HG03469 (cell line): ENCODE data around the gene PCP4L1.

Experiments
- ATAC-seq: cut with Tn5 transposase; IDR thresholded peaks from one replicate; pipeline ENCODE4 v1.9.1; 2021; ENCODE audit warnings: mild to moderate bottlenecking, moderate library complexity, moderate number of reproducible peaks; ENCODE audit not compliant: unreplicated experiment

The PCP4L1 gene

GRCh38 chr1:161265305-161265704 lies 6.8 kb downstream of the PCP4L1 start:
- ATAC-seq, result no peak

- ATAC-seq, result no peak
Observed at GRCh38 chr1:161266202-161266601, 7.7 kb downstream of the PCP4L1 start.

- no peak for ATAC-seq
Observed at GRCh38 chr1:161266836-161267235, 8.3 kb downstream of the PCP4L1 start.

- no peak for ATAC-seq
Observed at GRCh38 chr1:161267321-161267720, 8.8 kb downstream of the PCP4L1 start.

DNA sequence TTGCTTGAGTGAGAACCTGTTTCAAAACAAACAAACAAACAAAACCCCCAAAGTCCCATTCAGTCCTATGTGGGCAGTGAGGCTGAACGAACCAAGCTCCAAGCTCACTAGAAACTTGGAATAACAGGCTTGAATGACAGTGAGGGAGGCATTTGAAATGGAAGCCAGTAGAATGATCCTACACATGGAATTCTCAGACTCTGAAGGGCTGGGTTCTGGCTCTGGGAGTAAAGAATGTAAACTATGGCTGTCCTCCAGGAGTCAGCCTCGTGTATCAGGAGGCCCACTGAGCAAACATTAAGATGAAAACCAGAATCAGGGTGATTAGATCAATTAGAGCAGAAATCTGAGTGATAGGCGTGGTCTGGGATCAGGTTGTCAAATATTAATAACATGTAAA lies 14.9 kb downstream of the PCP4L1 start:
- no peak for ATAC-seq

- ATAC-seq, result no peak
Observed at GRCh38 chr1:161274874-161275273, 16.3 kb downstream of the PCP4L1 start.

DNA sequence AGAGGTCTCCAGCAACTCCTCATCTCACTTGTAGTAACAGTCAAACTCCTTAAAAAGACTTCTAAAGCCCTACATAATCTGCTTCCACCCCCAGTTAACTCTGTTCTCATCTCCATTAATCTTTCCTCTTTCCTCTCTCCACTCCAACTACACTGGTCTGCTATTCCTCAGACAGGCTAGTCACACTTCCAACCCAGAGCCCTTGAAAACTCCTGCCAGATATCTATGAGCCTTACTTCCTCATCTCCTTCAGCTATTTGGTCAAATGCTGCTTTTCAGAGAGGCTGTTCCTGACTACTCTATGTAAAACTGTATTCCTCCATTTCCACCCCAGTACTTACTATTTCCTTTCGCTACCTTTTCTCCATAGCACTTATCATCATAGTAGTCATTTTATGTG lies 24.4 kb downstream of the PCP4L1 start:
- no peak for ATAC-seq

DNA sequence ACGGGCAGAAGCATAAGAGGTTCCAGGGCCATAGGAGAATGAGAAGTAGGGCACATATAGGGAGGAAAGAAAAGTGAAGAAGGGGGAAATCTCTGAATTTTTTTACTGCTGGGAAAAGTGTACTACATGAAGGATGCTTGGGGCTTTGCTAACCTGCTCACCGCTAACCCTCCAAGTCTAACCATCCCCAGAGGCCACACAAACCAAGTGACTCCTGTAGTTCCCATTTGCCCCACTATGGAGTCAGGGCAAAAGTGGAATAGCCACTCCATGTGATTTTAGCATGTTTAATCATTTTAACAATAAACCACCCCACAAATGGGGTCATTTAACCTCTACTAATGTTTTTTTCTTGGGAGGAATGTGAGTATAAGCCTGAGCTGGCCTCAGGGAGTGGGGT lies 26.6 kb downstream of the PCP4L1 start:
- no peak for ATAC-seq

- ATAC-seq, result no peak
Observed at GRCh38 chr1:161285521-161285920, 27.0 kb downstream of the PCP4L1 start.

DNA sequence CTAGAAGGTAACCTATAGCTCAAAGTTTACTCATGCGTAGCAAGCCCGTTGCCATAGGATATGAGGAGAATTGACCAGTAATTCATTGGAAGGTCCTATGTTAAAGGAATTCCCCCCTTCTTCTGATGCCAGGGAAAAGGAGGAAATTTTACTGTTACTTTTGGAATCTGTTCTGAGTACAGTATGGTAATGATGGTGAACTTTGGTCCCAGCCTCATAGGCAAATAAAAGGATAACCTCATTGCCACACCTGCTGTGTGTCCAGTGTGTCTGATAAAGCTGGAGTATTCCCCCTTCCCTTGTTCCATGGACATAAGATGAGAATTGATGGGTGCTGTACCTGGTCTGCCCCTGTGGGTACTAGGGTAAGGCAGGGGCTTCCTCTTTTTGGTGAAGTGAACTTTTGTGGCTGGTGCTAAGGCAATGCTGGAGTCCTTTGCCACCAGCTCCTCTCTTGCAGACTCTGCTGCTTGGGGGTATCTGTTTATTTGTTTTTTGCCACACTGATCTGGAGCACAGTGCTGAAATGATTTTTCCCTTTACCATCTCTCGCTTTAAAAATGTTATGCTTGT lies 29.0 kb downstream of the PCP4L1 start:
- no peak for ATAC-seq

DNA sequence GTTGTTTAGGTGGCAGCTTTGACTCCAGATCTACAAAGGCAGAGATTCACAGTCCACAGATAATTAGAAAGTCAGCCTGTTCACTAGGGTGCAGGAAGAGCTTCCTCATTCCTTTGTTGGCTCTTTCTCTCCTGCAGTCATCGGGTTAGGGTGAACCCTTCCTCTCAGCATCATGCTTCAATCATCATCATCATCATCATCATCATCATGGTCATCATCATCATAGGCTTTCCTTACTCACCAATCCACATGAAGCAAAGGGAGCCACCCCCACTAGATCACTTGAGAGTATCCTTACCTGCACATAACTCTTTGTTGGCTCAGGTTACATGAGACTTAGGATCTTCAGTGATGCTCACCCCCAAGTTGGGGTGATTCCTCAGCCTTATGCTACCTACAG lies 32.2 kb downstream of the PCP4L1 start:
- ATAC-seq, result no peak

DNA sequence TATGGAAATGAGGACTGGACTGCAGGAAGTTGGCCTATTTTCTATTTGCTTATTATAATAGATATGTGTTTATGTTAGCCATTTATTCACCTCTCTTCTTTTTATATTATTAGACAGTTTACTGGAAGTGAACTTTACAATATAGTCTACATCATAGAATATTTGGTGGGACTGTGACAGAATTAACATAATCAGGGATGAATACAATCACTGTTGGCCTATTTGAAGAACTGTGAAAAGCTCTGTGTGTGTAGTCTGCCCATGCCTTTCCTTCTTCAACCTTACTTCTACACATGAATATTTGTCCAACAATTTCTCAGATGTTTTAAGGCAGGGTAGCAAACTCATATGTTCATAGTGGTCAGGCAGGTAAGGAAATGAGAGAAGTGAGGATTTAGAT lies 38.9 kb downstream of the PCP4L1 start:
- ATAC-seq, result no peak

DNA sequence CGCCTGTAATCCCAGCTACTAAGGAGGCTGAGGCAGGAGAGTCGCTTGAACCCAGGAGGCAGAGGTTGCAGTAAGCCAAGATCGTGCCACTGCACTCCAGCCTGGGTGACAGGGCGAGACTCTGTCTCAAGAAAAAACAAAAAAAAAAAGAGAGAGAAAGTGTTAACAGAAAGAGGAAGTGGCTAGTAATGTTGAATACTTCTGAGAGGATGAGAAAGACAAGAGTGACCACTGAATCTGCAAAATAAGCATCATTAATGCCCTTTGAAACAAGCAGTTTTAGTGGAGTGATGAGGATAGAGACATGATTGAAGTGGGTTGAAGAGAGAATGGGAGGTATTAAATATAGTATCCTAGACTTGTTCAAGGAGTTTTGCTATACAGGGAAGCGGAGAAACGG lies 39.6 kb downstream of the PCP4L1 start:
- no peak for ATAC-seq

GRCh38 chr1:161299347-161299746 lies 40.8 kb downstream of the PCP4L1 start:
- no peak for ATAC-seq

GRCh38 chr1:161300478-161300877 lies 41.9 kb downstream of the PCP4L1 start:
- ATAC-seq, result no peak

DNA sequence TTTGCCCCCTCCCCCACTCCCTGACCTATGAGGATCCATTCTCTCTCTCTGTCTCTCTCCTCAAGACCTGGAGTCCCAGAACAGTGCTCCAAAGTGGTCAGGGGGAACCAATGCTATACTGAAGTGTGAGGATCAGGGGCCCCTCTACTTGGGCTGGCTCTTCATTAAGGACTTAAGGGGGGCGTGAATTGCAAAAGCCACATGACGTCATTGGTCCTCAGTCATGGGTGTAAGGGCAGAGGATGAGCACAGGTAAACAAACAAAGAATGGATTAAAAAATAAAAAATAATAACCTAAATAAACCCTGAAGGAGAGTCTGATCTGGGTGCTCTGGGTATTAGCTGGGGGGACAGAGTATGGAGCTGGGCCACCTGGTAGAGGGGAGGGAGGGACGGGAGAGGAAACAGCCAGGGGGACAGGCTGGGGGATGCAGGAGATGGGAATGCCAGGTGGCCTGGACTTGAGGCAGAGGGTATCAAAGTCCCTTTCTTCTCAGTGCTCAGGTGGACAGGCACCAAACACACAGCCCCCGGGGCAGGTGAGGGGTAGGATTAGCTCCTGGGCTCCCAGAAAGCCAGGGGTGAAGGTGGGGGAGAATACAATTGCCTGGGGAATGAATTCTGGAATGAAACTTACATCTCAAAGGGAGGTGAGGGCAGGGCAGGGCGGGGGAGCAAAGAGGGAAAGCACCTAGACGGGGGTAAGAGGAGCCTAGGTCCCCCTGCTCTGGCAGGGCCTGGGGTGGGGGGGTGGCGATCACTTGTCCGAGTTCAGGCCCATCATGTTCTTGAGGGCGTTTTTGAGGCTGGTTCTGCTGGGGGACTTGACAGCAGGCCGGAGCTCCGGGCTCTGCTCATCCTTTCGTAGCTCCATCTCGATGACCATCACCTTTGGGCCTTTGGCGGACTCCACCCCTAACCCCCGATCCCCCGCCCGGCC lies 46.7 kb downstream of the PCP4L1 start:
- ATAC-seq, result no peak

GRCh38 chr1:161305867-161306519 lies 47.4 kb downstream of the PCP4L1 start:
- peak; percentile 39 for ATAC-seq

GRCh38 chr1:161307230-161307768 lies 48.8 kb downstream of the PCP4L1 start:
- ATAC-seq, result no peak

DNA sequence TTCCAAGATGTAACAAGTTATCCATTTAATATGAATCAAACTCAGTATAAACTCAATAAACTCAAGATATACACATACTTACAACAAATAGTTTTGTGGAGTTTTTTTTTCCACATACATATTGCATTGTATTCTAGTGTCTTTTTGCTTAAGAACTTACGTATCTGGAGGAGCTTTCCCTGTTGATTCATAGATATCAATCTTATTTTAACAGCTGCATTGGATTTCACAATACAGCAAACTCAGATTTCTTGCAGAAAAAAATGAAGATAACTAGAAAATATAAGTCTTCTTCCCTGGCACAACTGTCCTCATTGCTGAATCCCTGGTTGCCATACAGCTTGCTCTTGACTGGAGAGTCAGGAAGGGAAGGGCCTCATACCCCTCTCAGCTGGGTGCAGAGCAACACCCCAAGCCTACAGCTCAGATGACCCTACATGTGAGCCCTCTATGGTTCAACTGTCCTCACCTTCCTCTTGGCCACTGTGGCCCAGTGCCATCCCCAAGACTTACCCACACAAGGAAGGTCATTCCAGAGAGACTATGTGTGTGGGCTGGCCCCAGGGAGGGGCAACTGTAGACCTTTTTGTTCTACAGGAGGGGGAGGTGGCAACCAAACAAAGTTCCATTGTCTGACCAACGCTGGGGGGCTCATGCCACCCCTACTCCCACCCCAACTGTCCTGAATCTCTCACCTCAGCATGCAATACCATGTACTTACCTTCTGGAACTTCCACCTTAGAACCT lies 49.5 kb downstream of the PCP4L1 start:
- no peak for ATAC-seq

DNA sequence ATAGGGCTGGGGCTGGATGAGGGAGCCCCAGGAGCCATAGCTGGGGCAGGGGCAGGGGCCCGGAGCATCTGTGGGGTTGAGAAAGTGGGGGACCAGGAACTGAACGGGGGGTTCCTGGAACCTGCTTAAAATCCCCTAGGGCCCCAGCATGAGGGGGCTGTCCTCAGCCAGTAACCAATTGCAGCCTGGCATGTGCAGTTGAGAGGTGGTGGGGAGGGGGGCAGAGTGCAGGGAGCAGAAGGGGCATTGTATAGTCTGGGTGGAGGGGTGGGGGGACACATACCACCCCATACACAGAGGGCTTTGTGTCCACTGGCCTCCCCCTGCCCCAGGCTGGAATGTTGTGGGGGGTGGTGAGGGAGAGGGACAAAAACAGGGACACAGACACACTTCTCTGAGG lies 51.3 kb downstream of the PCP4L1 start, which contains the start of gene MPZ:
Gene MPZ, minus strand, starts transcription at position 101 of the 400 bp plus-strand sequence. Its CDS starts 63 bp downstream, at position 38.
- no peak for ATAC-seq
